ENCODE data around the gene PHF12. TPM values are rescaled to one million over a fixed set of nuclear protein-coding genes. Genes with fewer than 3 reads are reported as not detected.
A peak's percentile ranks its signal among the peaks of the same experiment; 100 is the strongest.

Gene PHF12
- total and polyA plus RNA-seq, 2 of the 13 experiments (the other 11 are each of a cell fraction or from before 2014, with no cell fraction given), result 9.8 to 17.1 TPM

- no peak for TF ChIP-seq FLYWCH1 (CRISPR knock-in tag; IDR thresholded peaks at IDR 0.05)
- TF ChIP-seq MEF2D (CRISPR knock-in tag; IDR thresholded peaks at IDR 0.05), result peak; percentile 32; the same call in 1 of the 2 replicates
- TF ChIP-seq USF2 (IDR thresholded peaks at IDR 0.05; ENCODE audit: low read depth, low read length), result no peak
- TF ChIP-seq USF2 (CRISPR knock-in tag; IDR thresholded peaks at IDR 0.05; ENCODE audit: borderline replicate concordance), result no peak
- no peak for TF ChIP-seq NR3C1 (CRISPR knock-in tag; IDR thresholded peaks at IDR 0.05)
- TF ChIP-seq KIAA2018 (CRISPR knock-in tag; IDR thresholded peaks at IDR 0.05; ENCODE audit: borderline replicate concordance), result no peak
- TF ChIP-seq MED8 (CRISPR knock-in tag; IDR thresholded peaks at IDR 0.05; ENCODE audit: insufficient replicate concordance), result no peak
- no peak for TF ChIP-seq MED13 (CRISPR knock-in tag; IDR thresholded peaks at IDR 0.05)
- no peak for TF ChIP-seq NFIC (IDR thresholded peaks at IDR 0.05; ENCODE audit: low read length)
- TF ChIP-seq TOE1 (CRISPR knock-in tag; IDR thresholded peaks at IDR 0.05), result 0 out of 2 replicates have a peak, but pooled peaks have one; percentile 59
- no peak for TF ChIP-seq POLR2AphosphoS5 (IDR thresholded peaks at IDR 0.05; ENCODE audit: low read depth, low read length)
- no peak for TF ChIP-seq ZNF607 (CRISPR knock-in tag; IDR thresholded peaks at IDR 0.05; ENCODE audit: borderline replicate concordance)
- no peak for TF ChIP-seq ZNF235 (CRISPR knock-in tag; IDR thresholded peaks at IDR 0.05; ENCODE audit: borderline replicate concordance)
- TF ChIP-seq HNRNPH1 (optimal IDR thresholded peaks at IDR 0.05; ENCODE audit: low read depth, low read length), result no peak
Measured at GRCh38 chr17:28902819-28903545, 48.3 kb downstream of the PHF12 start, which contains the start of gene DHRS13 (continued).
